Trophoblast cell (in vitro differentiated cells and primary cell): ENCODE measurements around the gene PRR14.

ENCODE experiments used
- DNase-seq, 2 donors: peaks; one replicate each; pipeline ENCODE4 v3.0.0-alpha.2; 2016
- H2AFZ ChIP-seq: 2 replicates; pipeline ENCODE4 v1.6.1; 2013; ENCODE audit warnings: low read length, moderate library complexity, mild to moderate bottlenecking; ENCODE audit not compliant: insufficient read depth, poor library complexity
- H2AK5ac ChIP-seq: 2 replicates; pipeline ENCODE4 v1.6.1; 2013; ENCODE audit warnings: mild to moderate bottlenecking, low read length
- H2BK120ac ChIP-seq: 2 replicates; pipeline ENCODE4 v1.6.1; 2013; ENCODE audit warnings: low read length, mild to moderate bottlenecking, moderate library complexity; ENCODE audit not compliant: insufficient read depth, poor library complexity
- H2BK12ac ChIP-seq: 2 replicates; pipeline ENCODE4 v1.6.1; 2013; ENCODE audit warnings: mild to moderate bottlenecking, low read length, moderate library complexity
- H2BK5ac ChIP-seq: 2 replicates; pipeline ENCODE4 v1.6.1; 2013; ENCODE audit warnings: low read length, low read depth, moderate library complexity, mild to moderate bottlenecking; ENCODE audit not compliant: poor library complexity
- H3K14ac ChIP-seq: 2 replicates; pipeline ENCODE4 v1.6.1; 2013; ENCODE audit warnings: mild to moderate bottlenecking, low read length
- H3K18ac ChIP-seq: 2 replicates; pipeline ENCODE4 v1.6.1; 2013; ENCODE audit warnings: mild to moderate bottlenecking, low read length
- H3K23ac ChIP-seq: 2 replicates; pipeline ENCODE4 v1.6.1; 2013; ENCODE audit warnings: low read length
- H3K27ac ChIP-seq: 2 replicates; pipeline ENCODE4 v1.5.1; 2013; ENCODE audit warnings: low read depth, mild to moderate bottlenecking, inconsistent platforms, low read length, moderate library complexity
- H3K27me3 ChIP-seq: 2 replicates; pipeline ENCODE4 v1.6.1; 2013; ENCODE audit warnings: inconsistent platforms, mild to moderate bottlenecking, low read length, moderate library complexity; ENCODE audit not compliant: insufficient read depth
- H3K36me3 ChIP-seq, 2 experiments: 1 replicate in 1 of 2; 2 replicates in 1 of 2; pipeline ENCODE4 v1.6.1; 2013; ENCODE audit warnings: low read length in 2 of 2, mild to moderate bottlenecking in 2 of 2, moderate library complexity in 1 of 2; ENCODE audit not compliant: insufficient read depth in 2 of 2, control insufficient read depth in 1 of 2
- H3K4ac ChIP-seq: 2 replicates; pipeline ENCODE4 v1.6.1; 2013; ENCODE audit warnings: low read depth, mild to moderate bottlenecking, low read length, moderate library complexity
- H3K4me1 ChIP-seq, 2 experiments: 1 replicate in 1 of 2; 2 replicates in 1 of 2; pipeline ENCODE4 v1.6.1; 2013; ENCODE audit warnings: low read length in 2 of 2, mild to moderate bottlenecking in 2 of 2, moderate library complexity in 1 of 2; ENCODE audit not compliant: insufficient read depth in 2 of 2, control insufficient read depth in 1 of 2
- H3K4me2 ChIP-seq: 2 replicates; pipeline ENCODE4 v1.6.1; 2013; ENCODE audit warnings: inconsistent platforms, mild to moderate bottlenecking, low read length, moderate library complexity
- H3K4me3 ChIP-seq: 2 replicates; pipeline ENCODE4 v1.5.1; 2013; ENCODE audit warnings: mild to moderate bottlenecking, low read depth, low read length, inconsistent platforms
- H3K79me1 ChIP-seq: one replicate; pipeline ENCODE4 v1.6.1; 2013; ENCODE audit warnings: low read length
- H3K79me2 ChIP-seq: 2 replicates; pipeline ENCODE4 v1.6.1; 2013; ENCODE audit warnings: low read length, mild to moderate bottlenecking; ENCODE audit not compliant: control insufficient read depth, insufficient read depth, poor library complexity
- H3K9ac ChIP-seq: 2 replicates; pipeline ENCODE4 v1.6.1; 2013; ENCODE audit warnings: mild to moderate bottlenecking, low read length
- H3K9me3 ChIP-seq: 2 replicates; pipeline ENCODE4 v1.6.1; 2013; ENCODE audit warnings: low read depth, mild to moderate bottlenecking, control low read depth, inconsistent platforms, low read length; ENCODE audit not compliant: insufficient read depth
- H4K12ac ChIP-seq: 2 replicates; pipeline ENCODE4 v1.6.1; 2013; ENCODE audit warnings: low read depth, mild to moderate bottlenecking, low read length, moderate library complexity
- H4K8ac ChIP-seq: 2 replicates; pipeline ENCODE4 v1.6.1; 2013; ENCODE audit warnings: low read depth, mild to moderate bottlenecking, low read length, moderate library complexity
- H4K91ac ChIP-seq: one replicate; pipeline ENCODE4 v1.6.1; 2013; ENCODE audit warnings: low read depth, mild to moderate bottlenecking, low read length, moderate library complexity
- WGBS: extraction: QIAGEN DNeasy Blood & Tissue Kit; methylation state at CpG from one replicate; pipeline ENCODE4 v1.1.7; 2013; ENCODE audit warnings: missing lambda C conversion rate; ENCODE audit not compliant: insufficient read length, insufficient coverage; ENCODE audit errors: extremely low coverage; 5-methylcytosine and 5-hydroxymethylcytosine counted together

Gene PRR14

DNA sequence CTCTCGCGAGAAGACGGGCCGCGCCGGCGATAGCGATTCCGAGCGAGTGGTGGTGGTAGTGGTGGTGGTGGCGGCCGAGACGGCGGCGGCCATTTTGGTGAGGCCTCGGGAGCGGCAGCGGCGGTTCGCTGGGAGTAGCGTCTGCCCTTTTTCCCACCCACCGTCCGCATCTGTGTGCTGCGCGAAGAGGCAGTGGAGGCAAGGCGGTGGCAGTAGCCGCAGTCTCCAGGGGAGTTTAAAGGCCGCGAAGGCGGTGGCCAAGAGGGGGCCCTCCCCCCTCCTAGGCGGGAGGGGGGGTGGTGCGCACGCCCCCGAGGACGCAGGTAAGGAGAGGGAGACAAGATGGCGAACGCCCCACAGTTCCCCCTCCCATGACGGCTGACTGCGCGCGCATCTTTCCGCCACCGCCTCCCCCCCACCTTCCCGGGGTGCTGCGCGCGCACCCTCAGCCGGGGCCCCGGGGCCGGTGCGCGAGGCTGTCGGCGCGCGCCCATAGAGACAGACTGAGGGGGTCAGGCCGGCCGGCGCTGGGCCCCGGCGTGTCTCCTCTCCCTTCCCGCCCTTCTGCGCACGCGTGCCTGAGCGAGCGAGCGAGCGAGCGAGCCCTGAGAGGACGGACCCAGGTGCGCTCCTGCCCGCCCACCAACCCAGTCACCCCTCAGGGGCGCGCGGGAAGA lies 47.5 kb downstream of the PRR14 start:
- Histone ChIP-seq H3K79me2 (peaks cover 19% of the 10 kb centered on the region), H2AFZ (peak overlapping the region; percentile 99), H3K27ac (peak overlapping the region; percentile 100), H3K9ac (peak overlapping the region; percentile 100), H3K4ac (peak overlapping the region; percentile 97), H3K4me3 (peak overlapping the region; percentile 86), H2BK120ac (peak overlapping the region; percentile 100), H3K4me1 (peaks cover 0 to 9% of the 10 kb centered on the region in 2 experiments), H3K4me2 (peak overlapping the region; percentile 89), H4K91ac (peak overlapping the region; percentile 100), H3K27me3 (no peaks in the 10 kb centered on the region), H3K9me3 (peaks cover 3% of the 10 kb centered on the region), H3K18ac (peak overlapping the region; percentile 97), H3K14ac (peak overlapping the region; percentile 100), H3K36me3 (peaks cover 17 to 21% of the 10 kb centered on the region in 2 experiments), H4K8ac (peak overlapping the region; percentile 100), H2BK12ac (peak overlapping the region; percentile 4), H4K12ac (peak overlapping the region; percentile 100), H2BK5ac (peak overlapping the region; percentile 100), H3K79me1 (peaks cover 14% of the 10 kb centered on the region), H3K23ac (no peak overlapping the region), H2AK5ac (peak overlapping the region; percentile 98)
- no CpG with 5 or more reads among the region's 76 CpGs for WGBS
- DNase-seq: peak; percentile 95 to 98

GRCh38 chr16:30698816-30699614 lies 48.3 kb downstream of the PRR14 start, which contains the start of gene SRCAP:
TSS of gene SRCAP (plus strand) at chr16:30699171. CDS start at chr16:30700825, 1,654 bp downstream.
- Histone ChIP-seq H3K79me2 (peaks cover 19% of the 10 kb centered on the region), H2BK12ac (peak within 1 kb of the TSS; percentile 6), H4K91ac (peak within 1 kb of the TSS; percentile 100), H3K4ac (peak within 1 kb of the TSS; percentile 97), H2AFZ (peak within 1 kb of the TSS; percentile 99), H3K4me1 (peaks cover 0 to 9% of the 10 kb centered on the region in 2 experiments), H4K8ac (peak within 1 kb of the TSS; percentile 100), H2AK5ac (peak within 1 kb of the TSS; percentile 98), H3K9me3 (peaks cover 3% of the 10 kb centered on the region), H3K4me3 (peak within 1 kb of the TSS; percentile 86), H3K27ac (peak within 1 kb of the TSS; percentile 100), H3K9ac (peak within 1 kb of the TSS; percentile 100), H3K23ac (no peak within 1 kb of the TSS), H3K14ac (peak within 1 kb of the TSS; percentile 100), H4K12ac (peak within 1 kb of the TSS; percentile 100), H3K18ac (peak within 1 kb of the TSS; percentile 97), H2BK120ac (peak within 1 kb of the TSS; percentile 100), H3K79me1 (peaks cover 14% of the 10 kb centered on the region), H3K4me2 (peak within 1 kb of the TSS; percentile 89), H2BK5ac (peak within 1 kb of the TSS; percentile 100), H3K27me3 (no peaks in the 10 kb centered on the region), H3K36me3 (peaks cover 23 to 26% of the 10 kb centered on the region in 2 experiments)
- WGBS: no CpG with 5 or more reads among the region's 57 CpGs
- peak; percentile 84 to 85 for DNase-seq

- WGBS: no CpG with 5 or more reads among the region's 8 CpGs
Observed at GRCh38 chr16:30699615-30700099, 48.9 kb downstream of the PRR14 start.

DNA sequence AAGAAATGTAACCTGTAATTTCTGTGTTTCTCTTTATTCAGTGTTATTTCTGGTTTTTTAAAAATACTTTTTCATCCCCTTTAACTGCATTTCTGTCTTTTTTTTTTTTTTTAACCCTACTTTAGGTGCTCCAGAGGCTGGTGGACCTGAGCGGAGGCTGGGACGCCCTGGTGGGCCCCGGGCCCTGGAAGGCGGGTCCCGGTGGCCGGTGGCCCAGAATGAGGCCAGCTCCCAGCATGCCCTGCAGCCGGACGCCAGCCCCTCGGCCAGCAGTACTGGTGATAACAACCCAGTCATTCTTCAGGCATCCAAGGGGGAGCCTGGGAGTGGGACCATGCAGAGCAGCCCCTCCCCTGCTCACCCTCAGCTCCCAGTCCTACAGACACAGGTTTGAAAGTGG lies 49.7 kb downstream of the PRR14 start:
- Histone ChIP-seq H3K79me2 (peaks cover 19% of the 10 kb centered on the region), H3K9ac (no peak overlapping the region), H4K12ac (peak overlapping the region; percentile 63), H3K23ac (no peak overlapping the region), H3K36me3 (peaks cover 36 to 39% of the 10 kb centered on the region in 2 experiments), H3K4ac (peak overlapping the region; percentile 97), H3K4me1 (peaks cover 0 to 9% of the 10 kb centered on the region in 2 experiments), H2BK5ac (no peak overlapping the region), H2AK5ac (no peak overlapping the region), H3K4me3 (no peak overlapping the region), H3K18ac (peak overlapping the region; percentile 73), H3K14ac (no peak overlapping the region), H4K8ac (peak overlapping the region; percentile 29), H2AFZ (no peak overlapping the region), H3K79me1 (peaks cover 14% of the 10 kb centered on the region), H3K27ac (no peak overlapping the region), H3K4me2 (no peak overlapping the region), H2BK120ac (peak overlapping the region; percentile 6), H3K27me3 (no peaks in the 10 kb centered on the region), H4K91ac (no peak overlapping the region), H2BK12ac (peak overlapping the region; percentile 52), H3K9me3 (peaks cover 3% of the 10 kb centered on the region)
- no CpG with 5 or more reads among the region's 9 CpGs for WGBS
- peak in 1 of 2 donors; percentile 40 for DNase-seq

More at GRCh38 chr16:30699615-30700099, 48.9 kb downstream of the PRR14 start:
- Histone ChIP-seq H3K4me2 (peak overlapping the region; percentile 89), H4K8ac (peak overlapping the region; percentile 76), H2AK5ac (no peak overlapping the region), H4K91ac (peak overlapping the region; percentile 70), H3K14ac (peak overlapping the region; percentile 38), H3K79me2 (peaks cover 19% of the 10 kb centered on the region), H3K27me3 (no peaks in the 10 kb centered on the region), H3K79me1 (peaks cover 14% of the 10 kb centered on the region), H2AFZ (no peak overlapping the region), H2BK5ac (no peak overlapping the region), H3K36me3 (peaks cover 29 to 32% of the 10 kb centered on the region in 2 experiments), H3K9ac (peak overlapping the region; percentile 78), H3K4ac (peak overlapping the region; percentile 90), H4K12ac (peak overlapping the region; percentile 63), H2BK120ac (no peak overlapping the region), H3K9me3 (peaks cover 3% of the 10 kb centered on the region), H3K4me3 (peak overlapping the region; percentile 86), H2BK12ac (no peak overlapping the region), H3K18ac (peak overlapping the region; percentile 80), H3K27ac (peak overlapping the region; percentile 100), H3K4me1 (peaks cover 0 to 9% of the 10 kb centered on the region in 2 experiments), H3K23ac (no peak overlapping the region)
- no peak for DNase-seq
